Neutrophil (primary cell): Measurements from ENCODE around the gene ARL4A.
"Not testable (repeated sequence)": the region's sequence is repeated elsewhere in the genome, so short reads cannot be mapped to it uniquely, and the experiment has no call there.

ENCODE experiments used
- H3K27ac ChIP-seq: fragments of 200-600 bp; sonication (generic); 2 replicates; pipeline ENCODE4 v1.5.1; 2016; ENCODE audit warnings: mild to moderate bottlenecking, moderate library complexity
- H3K27me3 ChIP-seq: fragments of 200-600 bp; sonication (generic); 2 replicates; pipeline ENCODE4 v1.6.0; 2016; ENCODE audit warnings: mild to moderate bottlenecking
- H3K36me3 ChIP-seq: fragments of 200-600 bp; sonication (generic); 2 replicates; pipeline ENCODE4 v1.5.1; 2017
- H3K4me1 ChIP-seq, 2 experiments: fragments of 200-600 bp in 1 of 2; sonication (generic) in 1 of 2; 1 replicate in 1 of 2; 2 replicates in 1 of 2; pipeline versions ENCODE4 v1.5.1 to v1.6.1; 2013 to 2016; ENCODE audit warnings: low read depth in 1 of 2, low read length in 1 of 2, mild to moderate bottlenecking in 1 of 2, moderate library complexity in 1 of 2; ENCODE audit not compliant: control insufficient read depth in 1 of 2, insufficient read depth in 1 of 2
- H3K4me3 ChIP-seq, 2 experiments: fragments of 200-600 bp in 1 of 2; sonication (generic) in 1 of 2; 1 replicate in 1 of 2; 2 replicates in 1 of 2; pipeline ENCODE4 v1.5.1; 2013 to 2016; ENCODE audit warnings: low read depth in 1 of 2, low read length in 1 of 2, mild to moderate bottlenecking in 1 of 2, moderate library complexity in 1 of 2
- H3K9me3 ChIP-seq: fragments of 200-600 bp; sonication (generic); 2 replicates; pipeline ENCODE4 v1.5.1; 2016
- CTCF ChIP-seq: fragments of 200-600 bp; sonication (generic); IDR thresholded peaks from 2 replicates; pipeline ENCODE4 v1.5.1; 2016; ENCODE audit warnings: antibody characterized with exemption

ARL4A gene

GRCh38 chr7:12653518-12653917 lies 33.9 kb upstream of the ARL4A start:
- H3K27ac ChIP-seq = no peak overlapping the region
- no peak for TF ChIP-seq CTCF
- no peaks in the 10 kb centered on the region for H3K36me3 ChIP-seq
- no peaks in the 10 kb centered on the region for H3K9me3 ChIP-seq
- H3K27me3 ChIP-seq = no peaks in the 10 kb centered on the region
- H3K4me1 ChIP-seq = no peaks in the 10 kb centered on the region
- no peak overlapping the region for H3K4me3 ChIP-seq

- H3K4me3 ChIP-seq = no peak overlapping the region
- H3K9me3 ChIP-seq = no peaks in the 10 kb centered on the region
- no peaks in the 10 kb centered on the region for H3K4me1 ChIP-seq
- no peaks in the 10 kb centered on the region for H3K27me3 ChIP-seq
- H3K27ac ChIP-seq = no peak overlapping the region
- H3K36me3 ChIP-seq = no peaks in the 10 kb centered on the region
- no peak for TF ChIP-seq CTCF
These were observed 32.3 kb upstream of the ARL4A start for GRCh38 chr7:12655161-12655560.

- not testable (repeated sequence) for H3K36me3 ChIP-seq, H3K9me3 ChIP-seq, H3K27ac ChIP-seq, H3K4me1 ChIP-seq, H3K4me3 ChIP-seq, H3K27me3 ChIP-seq
These were observed 27.0 kb upstream of the ARL4A start for GRCh38 chr7:12660423-12660822.

- H3K4me1 ChIP-seq = not testable (repeated sequence)
These were observed 26.4 kb upstream of the ARL4A start for GRCh38 chr7:12660986-12661385.

GRCh38 chr7:12661581-12661980 lies 25.9 kb upstream of the ARL4A start:
- no peaks in the 10 kb centered on the region for H3K4me1 ChIP-seq
- H3K27me3 ChIP-seq = no peaks in the 10 kb centered on the region
- no peaks in the 10 kb centered on the region for H3K36me3 ChIP-seq
- no peak for TF ChIP-seq CTCF
- no peak overlapping the region for H3K4me3 ChIP-seq
- H3K27ac ChIP-seq = no peak overlapping the region
- H3K9me3 ChIP-seq = no peaks in the 10 kb centered on the region

More at GRCh38 chr7:12660986-12661385, 26.4 kb upstream of the ARL4A start:
- H3K27me3 ChIP-seq, H3K9me3 ChIP-seq, H3K27ac ChIP-seq, H3K4me3 ChIP-seq, H3K36me3 ChIP-seq: not testable (repeated sequence)

GRCh38 chr7:12670000-12670729 lies 17.3 kb upstream of the ARL4A start:
- H3K27ac ChIP-seq = no peak overlapping the region
- H3K4me1 ChIP-seq = peaks cover 0 to 10% of the 10 kb centered on the region in 2 experiments
- H3K9me3 ChIP-seq = no peaks in the 10 kb centered on the region
- no peaks in the 10 kb centered on the region for H3K36me3 ChIP-seq
- no peak for TF ChIP-seq CTCF
- no peaks in the 10 kb centered on the region for H3K27me3 ChIP-seq
- H3K4me3 ChIP-seq = no peak overlapping the region
